Left ventricle myocardium inferior (tissue), 1 donor: ENCODE measurements around the gene SPARC. TPM values are rescaled to one million over a fixed set of nuclear protein-coding genes. Genes with fewer than 3 reads are reported as not detected.

Experiments used
- DNase-seq: peaks from one replicate; pipeline ENCODE4 v3.0.0-alpha.2; 2020
- H3K27ac ChIP-seq: fragments of 200-600 bp; replicated peaks from 2 replicates; pipeline ENCODE4 v1.8.0; 2021
- H3K27me3 ChIP-seq: fragments of 200-600 bp; 2 replicates; pipeline ENCODE4 v1.8.0; 2021; ENCODE audit warnings: low read depth
- H3K36me3 ChIP-seq: fragments of 200-600 bp; 2 replicates; pipeline ENCODE4 v1.8.0; 2021
- H3K4me1 ChIP-seq: fragments of 200-600 bp; 2 replicates; pipeline ENCODE4 v1.8.0; 2021
- H3K4me3 ChIP-seq: fragments of 200-600 bp; 2 replicates; pipeline ENCODE4 v1.8.0; 2021; ENCODE audit warnings: mild to moderate bottlenecking, moderate library complexity
- H3K9me3 ChIP-seq: fragments of 200-600 bp; replicated peaks from 2 replicates; pipeline ENCODE4 v1.8.0; 2021
- CTCF ChIP-seq: fragments of 200-600 bp; IDR thresholded peaks from 2 replicates; pipeline ENCODE4 v1.8.0; 2021; ENCODE audit warnings: antibody characterized with exemption, mild to moderate bottlenecking, borderline replicate concordance
- intact Hi-C: fragments of 100-400 bp; cut with micrococcal nuclease; formaldehyde crosslinking; loops from one replicate; pipeline ENCODE4 v1.11.0; 2022
- total RNA-seq: library from RNA; stranded (reverse); fragmentation: NEBNext Ultra II Directional; extraction: Animal tissue kit (Norgen Biotek cat#: 25700); gene quantifications from one replicate; pipeline ENCODE4 v1.2.1, GENCODE V29; 2021
- donor health status: DM: no; HTN: yes; CAD: no; lungs with severe emphysema.

SPARC gene
- total RNA-seq, 1 donor from 2014 or later = 477 TPM

- intact Hi-C loops = loop anchor here (5.0 kb wide), 2 partner anchors 130 to 205 kb away; partner anchors contain the start of gene SLC36A1
- Histone ChIP-seq H3K27me3 (no peaks in the 10 kb centered on the region), H3K4me3 (no peak overlapping the region), H3K9me3 (no peaks in the 10 kb centered on the region), H3K4me1 (no peaks in the 10 kb centered on the region), H3K36me3 (no peaks in the 10 kb centered on the region), H3K27ac (no peak overlapping the region)
- peak; percentile 90 for TF ChIP-seq CTCF
- DNase-seq = peak; percentile 79
Observed at GRCh38 chr5:151651997-151652645, 34.6 kb downstream of the SPARC start.

- Histone ChIP-seq H3K27ac (no peak overlapping the region), H3K9me3 (no peaks in the 10 kb centered on the region), H3K36me3 (no peaks in the 10 kb centered on the region), H3K4me3 (no peak overlapping the region), H3K4me1 (no peaks in the 10 kb centered on the region), H3K27me3 (no peaks in the 10 kb centered on the region)
- no peak for TF ChIP-seq CTCF
- DNase-seq = no peak
- intact Hi-C loops = no loop called here
Observed at GRCh38 chr5:151648988-151649387, 37.7 kb downstream of the SPARC start.

DNA sequence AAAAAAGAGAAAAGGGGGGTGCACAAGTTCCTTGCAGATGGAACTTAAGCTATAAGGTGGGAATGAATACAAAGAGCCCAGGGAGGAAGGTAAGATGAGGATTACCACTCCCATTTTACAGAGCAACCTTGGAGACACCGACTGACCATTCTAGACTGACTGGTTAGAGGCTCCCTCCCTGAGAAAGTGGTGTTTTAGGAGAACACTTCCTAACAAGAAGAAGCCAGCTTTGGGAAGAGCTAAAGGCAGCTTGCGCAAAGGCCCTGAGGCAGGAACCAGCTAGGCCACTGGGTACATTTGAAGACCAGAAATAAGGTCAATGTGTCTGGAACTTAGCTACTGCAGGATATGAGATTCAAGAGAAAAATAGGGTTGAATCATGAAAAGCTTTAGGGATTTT lies 38.6 kb downstream of the SPARC start:
- intact Hi-C loops = no loop called here
- H3K4me1 ChIP-seq = no peaks in the 10 kb centered on the region
- no peak for DNase-seq

DNA sequence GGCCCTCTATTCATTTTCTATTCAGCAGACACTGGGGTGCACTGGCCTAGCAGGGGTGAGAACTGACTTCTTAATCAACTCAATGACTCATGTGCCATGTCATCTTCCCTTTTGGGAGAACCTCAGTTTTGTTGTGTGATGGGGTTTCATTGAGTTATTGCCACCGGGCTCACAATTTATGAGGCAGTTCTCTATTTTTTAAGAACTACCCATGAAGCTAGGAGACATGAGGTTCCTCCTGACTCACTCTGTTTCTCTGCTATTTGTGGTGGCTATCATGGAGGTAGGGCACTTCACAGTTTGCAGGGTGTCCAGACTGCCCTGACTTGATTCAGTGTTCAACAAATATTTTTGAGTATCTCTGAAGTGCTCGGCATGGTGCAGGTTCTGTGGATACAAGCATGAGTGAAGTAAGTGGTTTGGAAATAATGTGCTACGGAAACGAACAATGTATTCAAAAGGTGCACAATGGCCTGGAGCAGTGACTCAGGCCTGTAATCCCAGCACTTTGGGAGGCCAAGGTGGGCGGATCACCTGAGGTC lies 39.3 kb downstream of the SPARC start:
- TF ChIP-seq CTCF = no peak
- intact Hi-C loops = no loop called here
- H3K27me3 ChIP-seq = no peaks in the 10 kb centered on the region
- no peak overlapping the region for H3K4me3 ChIP-seq
- H3K27ac ChIP-seq = no peak overlapping the region
- H3K4me1 ChIP-seq = peaks cover 2% of the 10 kb centered on the region
- no peaks in the 10 kb centered on the region for H3K9me3 ChIP-seq
- H3K36me3 ChIP-seq = no peaks in the 10 kb centered on the region
- no peak for DNase-seq

More for the DNA sequence above, 38.6 kb downstream of the SPARC start:
- H3K27me3 ChIP-seq = no peaks in the 10 kb centered on the region
- H3K27ac ChIP-seq = no peak overlapping the region
- H3K9me3 ChIP-seq = no peaks in the 10 kb centered on the region
- TF ChIP-seq CTCF = no peak
- H3K4me3 ChIP-seq = no peak overlapping the region
- no peaks in the 10 kb centered on the region for H3K36me3 ChIP-seq

- Histone ChIP-seq H3K4me3 (no peak overlapping the region), H3K27ac (no peak overlapping the region), H3K4me1 (peaks cover 4% of the 10 kb centered on the region), H3K9me3 (no peaks in the 10 kb centered on the region), H3K36me3 (no peaks in the 10 kb centered on the region), H3K27me3 (no peaks in the 10 kb centered on the region)
- no peak for TF ChIP-seq CTCF
- intact Hi-C loops = no loop called here
- DNase-seq = no peak
Observed at GRCh38 chr5:151646334-151646733, 40.4 kb downstream of the SPARC start.
